Heart left ventricle (tissue), 16 donors: ENCODE measurements around the gene COL4A6. TPM values are rescaled to one million over a fixed set of nuclear protein-coding genes. Genes with fewer than 3 reads are reported as not detected.

Experiments
- ATAC-seq, 4 donors: fragments of 200-7000 bp; cut with Tn5 transposase; one replicate each; pipeline ENCODE4 v1.9.1; 2020 to 2022; ENCODE audit warnings: moderate library complexity in 4 of 4, mild to moderate bottlenecking in 3 of 4, moderate number of reproducible peaks in 1 of 4
- DNase-seq, 5 donors: peaks; one replicate each; pipeline ENCODE4 v3.0.0-alpha.2; 2020
- H3K27ac ChIP-seq, 12 donors: fragments of 200-600 bp; sonication (generic) in 4 of 12; one replicate each; pipeline versions ENCODE4 v1.5.0 to v1.8.0; 2016 to 2022; ENCODE audit warnings: mild to moderate bottlenecking in 2 of 12
- H3K27me3 ChIP-seq, 9 donors: fragments of 200-600 bp; sonication (generic) in 2 of 9; one replicate each; pipeline versions ENCODE4 v1.5.1 to v1.8.0; 2016 to 2022; ENCODE audit warnings: mild to moderate bottlenecking in 3 of 9
- H3K36me3 ChIP-seq, 9 donors: fragments of 200-600 bp; sonication (generic) in 2 of 9; one replicate each; pipeline versions ENCODE4 v1.5.0 to v1.8.0; 2018 to 2022; ENCODE audit warnings: mild to moderate bottlenecking in 2 of 9
- H3K4me1 ChIP-seq, 12 donors: fragments of 200-600 bp; sonication (generic) in 4 of 12; one replicate each; pipeline versions ENCODE4 v1.5.0 to v1.8.0; 2016 to 2022; ENCODE audit warnings: mild to moderate bottlenecking in 3 of 12
- H3K4me3 ChIP-seq, 12 donors: fragments of 200-600 bp; sonication (generic) in 4 of 12; one replicate each; pipeline versions ENCODE4 v1.5.0 to v1.8.0; 2017 to 2022; ENCODE audit warnings: mild to moderate bottlenecking in 9 of 12, moderate library complexity in 4 of 12
- H3K9me3 ChIP-seq, 12 donors: fragments of 200-600 bp; sonication (generic) in 4 of 12; one replicate each; pipeline versions ENCODE4 v1.5.0 to v1.8.0; 2016 to 2022; ENCODE audit warnings: mild to moderate bottlenecking in 1 of 12
- CTCF ChIP-seq, 12 donors: fragments of 200-600 bp; sonication (generic) in 4 of 12; IDR thresholded peaks; one replicate each; pipeline versions ENCODE4 v1.5.0 to v1.8.0; 2018 to 2022; ENCODE audit warnings: antibody characterized with exemption in 12 of 12, mild to moderate bottlenecking in 5 of 12
- POLR2A ChIP-seq, 2 donors: fragments of 450-650 bp; IDR thresholded peaks; one replicate each; pipeline ENCODE4 v1.6.1; 2017; ENCODE audit warnings: antibody characterized with exemption in 2 of 2, mild to moderate bottlenecking in 2 of 2, moderate library complexity in 2 of 2
- WGBS, 4 donors: extraction: QIAGEN DNeasy Blood & Tissue Kit in 2 of 4; methylation state at CpG; one replicate each; pipeline versions ENCODE4 v1.1.5 to v1.1.7; 2013 to 2018; 5-methylcytosine and 5-hydroxymethylcytosine counted together
- intact Hi-C, 10 donors: fragments of 100-400 bp; cut with DNase I; formaldehyde crosslinking; loops; one replicate each; pipeline versions ENCODE4 v1.11.1 to v1.14.2; 2022
- polyA plus RNA-seq, 2 donors: library from polyadenylated mRNA; stranded (reverse); fragments of 200-250 nt; gene quantifications; one replicate each; pipeline ENCODE4 v1.2.3, GENCODE V29; 2013
- total RNA-seq, 9 donors: library from RNA; depleted of rRNA in 2 of 9; stranded (reverse); fragments of >200 nt in 2 of 9; fragmentation: NEBNext Ultra II Directional in 3 of 9; extraction: Animal tissue kit (Norgen Biotek cat#: 25700) in 3 of 9; gene quantifications; one replicate each; pipeline versions ENCODE4 v1.1.0 to v1.2.4, GENCODE V29; 2016 to 2023
- donor health status: ischemic (EF 13 %, LVEDD 7.1; RV severe dilation, severe dysfunction).
- donor health status: healthy with polysubstance abuse.
- donor health status: DM: no; HTN: yes; CAD: no.
- donor health status: DM: no; HTN: no; CAD: no.
- donor health status: ischemic (EF 25% LVEDD 6.9; RV normal size, moderate dysfunction).
- donor health status: ischemic (EF 25% LVEDD 5.7; RV mildly dilated, moderate dysfunction).
- donor health status: healthy.
- donor health status: DM: yes; HTN: yes; CAD: no.
- donor health status: ischemic (EF 35%, LVEDD 5.7; RV mildly dilated, moderate dysfunction).
- donor health status: nonischemic (EF 11% LVEDD 7.7; RV severe dilation, severe dysfunction).
- donor health status: DM: yes; HTN: yes; CAD: no.
- donor health status: PGD.
- donor health status: ischemic (EF 29% LVEDD 5.4; RV normal size, mild dysfunction).
- donor health status: nonischemic (EF 23%, LVEDD 6.1; RV moderate dilation, normal function).

Gene COL4A6
- total and polyA plus RNA-seq, 11 donors = 2.9 to 14.0 (median 7.2) TPM

DNA sequence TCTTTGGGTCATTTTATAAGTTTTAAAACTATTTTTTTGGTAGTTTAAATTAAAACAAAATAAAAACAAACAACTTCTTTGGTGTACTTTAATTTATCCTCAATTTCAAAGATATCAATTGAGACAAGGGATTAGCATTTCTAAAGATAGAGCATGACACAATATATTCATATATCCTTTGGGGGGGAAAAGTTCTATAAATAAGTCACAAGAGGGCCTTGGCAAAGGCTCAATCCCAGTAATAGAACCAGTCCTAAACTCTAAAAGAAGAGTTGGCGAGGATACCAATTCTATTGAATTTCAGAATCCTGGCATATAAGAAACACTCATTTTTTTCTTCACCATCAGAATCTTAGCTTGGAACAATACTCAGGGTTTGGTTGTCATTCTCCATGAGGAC lies 89.7 kb downstream of the COL4A6 start:
- Histone ChIP-seq H3K27ac (peak overlapping the region in 3 of 12 donors; percentile 22 to 24 (median 24)), H3K4me3 (no peak overlapping the region), H3K4me1 (peaks cover 0 to 7% (median 0%) of the 10 kb centered on the region in 12 donors), H3K27me3 (peaks cover 0 to 6% (median 0%) of the 10 kb centered on the region in 9 donors), H3K9me3 (no peaks in the 10 kb centered on the region), H3K36me3 (no peaks in the 10 kb centered on the region)
- WGBS, 4 donors = 45 to 71% (median 60%) methylated on average over 1 of the region's 1 CpG
- no peak for TF ChIP-seq CTCF (IDR thresholded peaks at IDR 0.05)
- no peak for TF ChIP-seq POLR2A (IDR thresholded peaks at IDR 0.05)
- intact Hi-C loops = no loop called here
- ATAC-seq = peak in 3 of 4 donors; percentile 55
- peak in 2 of 5 donors; percentile 6 to 14 for DNase-seq

GRCh38 chrX:108347800-108348199 lies 90.4 kb downstream of the COL4A6 start:
- TF ChIP-seq CTCF (IDR thresholded peaks at IDR 0.05) = no peak
- Histone ChIP-seq H3K4me1 (peaks cover 0 to 11% (median 0%) of the 10 kb centered on the region in 12 donors), H3K27me3 (peaks cover 0 to 6% (median 0%) of the 10 kb centered on the region in 9 donors), H3K27ac (no peak overlapping the region), H3K4me3 (no peak overlapping the region), H3K9me3 (no peaks in the 10 kb centered on the region), H3K36me3 (no peaks in the 10 kb centered on the region)
- DNase-seq (no peak), ATAC-seq (no peak)
- WGBS, 4 donors = 14 to 41% (median 28%) methylated on average over 3 of the region's 3 CpGs
- intact Hi-C loops = no loop called here

DNA sequence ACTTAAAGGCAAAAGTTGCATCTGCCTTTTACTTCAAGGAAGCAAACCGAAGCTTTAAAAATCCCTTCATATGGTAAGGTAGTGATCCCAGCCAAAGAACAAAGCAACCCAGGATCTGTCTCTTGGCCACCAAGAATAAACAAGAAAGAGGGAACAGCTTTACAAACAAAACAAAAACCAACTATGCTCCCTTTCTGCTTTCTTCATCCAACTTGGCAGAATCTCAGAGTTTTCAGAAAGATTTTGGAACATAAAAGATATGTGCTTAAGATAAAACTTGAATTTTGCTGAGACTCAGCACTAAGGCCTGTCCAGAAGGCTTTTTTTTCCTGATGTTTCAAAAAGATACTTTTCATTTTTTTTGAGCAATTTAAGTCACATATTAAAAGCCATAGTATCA lies 94.0 kb downstream of the COL4A6 start:
- no peak overlapping the region for H3K4me3 ChIP-seq
- WGBS, 4 donors = 53 to 63% (median 62%) methylated on average over 1 of the region's 1 CpG
- DNase-seq = no peak

DNA sequence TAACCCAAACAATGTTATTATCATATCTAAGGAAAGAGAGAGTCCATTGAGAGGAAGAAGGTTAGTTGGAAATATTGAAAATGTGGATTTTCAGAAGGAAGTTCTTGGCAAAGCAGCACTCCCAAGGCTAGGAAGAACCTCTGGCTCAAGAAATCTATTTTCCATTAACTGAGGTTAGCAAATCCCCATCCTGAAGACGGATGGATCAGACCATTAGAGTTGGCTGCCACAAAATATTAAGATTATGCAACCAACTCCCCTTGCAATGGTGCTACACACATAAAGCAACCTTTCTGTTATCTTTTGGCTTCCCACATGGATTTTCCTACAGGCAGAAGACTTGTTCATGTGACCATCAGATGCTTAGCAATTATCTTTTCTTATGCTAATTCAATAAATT lies 96.3 kb downstream of the COL4A6 start:
- 15 to 56% (median 30%) methylated on average over 1 of the region's 1 CpG for WGBS, 4 donors
- H3K36me3 ChIP-seq = no peaks in the 10 kb centered on the region
- ATAC-seq = no peak
- TF ChIP-seq CTCF (IDR thresholded peaks at IDR 0.05) (no peak), POLR2A (IDR thresholded peaks at IDR 0.05) (no peak)
- no peaks in the 10 kb centered on the region for H3K9me3 ChIP-seq
- DNase-seq = no peak
- peaks cover 0 to 11% (median 0%) of the 10 kb centered on the region in 12 donors for H3K4me1 ChIP-seq
- no peak overlapping the region for H3K27ac ChIP-seq
- no peak overlapping the region for H3K4me3 ChIP-seq
- peaks cover 0 to 19% (median 0%) of the 10 kb centered on the region in 9 donors for H3K27me3 ChIP-seq
- intact Hi-C loops = no loop called here

More for the DNA sequence above, 94.0 kb downstream of the COL4A6 start:
- no peak overlapping the region for H3K27ac ChIP-seq
- peaks cover 0 to 11% (median 0%) of the 10 kb centered on the region in 12 donors for H3K4me1 ChIP-seq
- intact Hi-C loops = no loop called here
- no peak for ATAC-seq
- no peaks in the 10 kb centered on the region for H3K36me3 ChIP-seq
- H3K9me3 ChIP-seq = no peaks in the 10 kb centered on the region
- peaks cover 0 to 9% (median 0%) of the 10 kb centered on the region in 9 donors for H3K27me3 ChIP-seq
- TF ChIP-seq CTCF (IDR thresholded peaks at IDR 0.05) (no peak), POLR2A (IDR thresholded peaks at IDR 0.05) (no peak)
